Muscle layer of duodenum (tissue), 2 donors: ENCODE measurements around the gene PFKFB4.

Experiments
- H3K27ac ChIP-seq: one replicate; pipeline ENCODE4 v1.7.0; 2013; ENCODE audit warnings: mild to moderate bottlenecking, low read length
- H3K27me3 ChIP-seq: one replicate; pipeline ENCODE4 v1.7.0; 2013; ENCODE audit warnings: low read depth, mild to moderate bottlenecking, control low read depth, low read length
- H3K36me3 ChIP-seq, 2 donors: one replicate each; pipeline ENCODE4 v1.7.0; 2013; ENCODE audit warnings: low read length in 2 of 2, control low read depth in 1 of 2, mild to moderate bottlenecking in 1 of 2; ENCODE audit not compliant: insufficient read depth in 2 of 2, control insufficient read depth in 1 of 2
- H3K4me1 ChIP-seq, 2 donors: one replicate each; pipeline ENCODE4 v1.7.0; 2013; ENCODE audit warnings: low read length in 2 of 2, mild to moderate bottlenecking in 2 of 2, control low read depth in 1 of 2, moderate library complexity in 1 of 2; ENCODE audit not compliant: insufficient read depth in 2 of 2, control insufficient read depth in 1 of 2
- H3K4me3 ChIP-seq, 2 donors: one replicate each; pipeline ENCODE4 v1.7.0; 2013; ENCODE audit warnings: low read length in 2 of 2, low read depth in 1 of 2, mild to moderate bottlenecking in 1 of 2
- H3K9me3 ChIP-seq, 2 donors: one replicate each; pipeline ENCODE4 v1.7.0; 2013; ENCODE audit warnings: low read length in 2 of 2, control low read depth in 1 of 2, mild to moderate bottlenecking in 1 of 2; ENCODE audit not compliant: control insufficient read depth in 1 of 2
- donor health status: healthy.

Gene PFKFB4

GRCh38 chr3:48595526-48596121 lies 39.0 kb upstream of the PFKFB4 start:
- Histone ChIP-seq H3K27ac (peak overlapping the region; percentile 16), H3K4me3 (peak overlapping the region in 1 of 2 donors; percentile 53)

GRCh38 chr3:48595075-48595525 lies 38.5 kb upstream of the PFKFB4 start, which contains the start of gene COL7A1:
Gene COL7A1, minus strand, starts transcription at chr3:48595329. Its CDS starts 170 bp downstream, at chr3:48595159.
- peak within 1 kb of the TSS; percentile 21 to 53 for H3K4me3 ChIP-seq

More at GRCh38 chr3:48595526-48596121, 39.0 kb upstream of the PFKFB4 start:
- Histone ChIP-seq H3K36me3 (peaks cover 30 to 31% of the 10 kb centered on the region in 2 donors), H3K27me3 (peaks cover 4% of the 10 kb centered on the region), H3K9me3 (no peaks in the 10 kb centered on the region), H3K4me1 (peaks cover 13 to 44% of the 10 kb centered on the region in 2 donors)

GRCh38 chr3:48594417-48595049 lies 37.9 kb upstream of the PFKFB4 start:
- peaks cover 13 to 36% of the 10 kb centered on the region in 2 donors for H3K4me1 ChIP-seq
- H3K27ac ChIP-seq = no peak overlapping the region
- H3K36me3 ChIP-seq = peaks cover 20 to 21% of the 10 kb centered on the region in 2 donors
- peaks cover 4% of the 10 kb centered on the region for H3K27me3 ChIP-seq
- peak overlapping the region; percentile 21 to 53 for H3K4me3 ChIP-seq
- no peaks in the 10 kb centered on the region for H3K9me3 ChIP-seq

More at GRCh38 chr3:48595075-48595525, 38.5 kb upstream of the PFKFB4 start, which contains the start of gene COL7A1:
- Histone ChIP-seq H3K27me3 (peaks cover 4% of the 10 kb centered on the region), H3K4me1 (peaks cover 13 to 42% of the 10 kb centered on the region in 2 donors), H3K9me3 (no peaks in the 10 kb centered on the region), H3K36me3 (peaks cover 25 to 26% of the 10 kb centered on the region in 2 donors), H3K27ac (peak within 1 kb of the TSS; percentile 16)

GRCh38 chr3:48593337-48593736 lies 36.7 kb upstream of the PFKFB4 start:
- Histone ChIP-seq H3K36me3 (peaks cover 8 to 10% of the 10 kb centered on the region in 2 donors), H3K27me3 (peaks cover 4% of the 10 kb centered on the region), H3K9me3 (no peaks in the 10 kb centered on the region), H3K4me1 (peaks cover 4 to 24% of the 10 kb centered on the region in 2 donors), H3K27ac (no peak overlapping the region), H3K4me3 (no peak overlapping the region)

- no peaks in the 10 kb centered on the region for H3K9me3 ChIP-seq
- H3K4me1 ChIP-seq = peaks cover 4 to 17% of the 10 kb centered on the region in 2 donors
- H3K36me3 ChIP-seq = peaks cover under 1 to 4% of the 10 kb centered on the region in 2 donors
- H3K27me3 ChIP-seq = peaks cover 4% of the 10 kb centered on the region
- no peak overlapping the region for H3K27ac ChIP-seq
- no peak overlapping the region for H3K4me3 ChIP-seq
Measured at GRCh38 chr3:48592519-48593087, 36.0 kb upstream of the PFKFB4 start.

- peaks cover 0 to 3% of the 10 kb centered on the region in 2 donors for H3K36me3 ChIP-seq
- H3K4me3 ChIP-seq = no peak overlapping the region
- no peak overlapping the region for H3K27ac ChIP-seq
- no peaks in the 10 kb centered on the region for H3K9me3 ChIP-seq
- H3K4me1 ChIP-seq = peaks cover 4 to 16% of the 10 kb centered on the region in 2 donors
- peaks cover 4% of the 10 kb centered on the region for H3K27me3 ChIP-seq
Measured at GRCh38 chr3:48591886-48592518, 35.4 kb upstream of the PFKFB4 start.

GRCh38 chr3:48591436-48591835 lies 34.8 kb upstream of the PFKFB4 start:
- H3K4me3 ChIP-seq = no peak overlapping the region
- H3K27me3 ChIP-seq = peaks cover 4% of the 10 kb centered on the region
- no peak overlapping the region for H3K27ac ChIP-seq
- no peaks in the 10 kb centered on the region for H3K9me3 ChIP-seq
- peaks cover 4 to 16% of the 10 kb centered on the region in 2 donors for H3K4me1 ChIP-seq
- H3K36me3 ChIP-seq = peaks cover 0 to 8% of the 10 kb centered on the region in 2 donors

- Histone ChIP-seq H3K27me3 (no peaks in the 10 kb centered on the region), H3K36me3 (peaks cover 0 to 8% of the 10 kb centered on the region in 2 donors)
Measured at GRCh38 chr3:48588230-48588629, 31.6 kb upstream of the PFKFB4 start.

GRCh38 chr3:48587686-48588085 lies 31.1 kb upstream of the PFKFB4 start:
- no peaks in the 10 kb centered on the region for H3K9me3 ChIP-seq
- no peaks in the 10 kb centered on the region for H3K4me1 ChIP-seq
- H3K36me3 ChIP-seq = peaks cover 0 to 8% of the 10 kb centered on the region in 2 donors
- H3K4me3 ChIP-seq = no peak overlapping the region
- no peaks in the 10 kb centered on the region for H3K27me3 ChIP-seq
- no peak overlapping the region for H3K27ac ChIP-seq

More at GRCh38 chr3:48588230-48588629, 31.6 kb upstream of the PFKFB4 start:
- no peaks in the 10 kb centered on the region for H3K4me1 ChIP-seq
- H3K27ac ChIP-seq = no peak overlapping the region
- H3K4me3 ChIP-seq = no peak overlapping the region
- H3K9me3 ChIP-seq = no peaks in the 10 kb centered on the region

- Histone ChIP-seq H3K9me3 (no peaks in the 10 kb centered on the region), H3K27me3 (no peaks in the 10 kb centered on the region), H3K4me1 (no peaks in the 10 kb centered on the region), H3K36me3 (peaks cover 0 to 8% of the 10 kb centered on the region in 2 donors), H3K4me3 (no peak overlapping the region), H3K27ac (no peak overlapping the region)
Measured at GRCh38 chr3:48585411-48585810, 28.8 kb upstream of the PFKFB4 start.

- H3K4me3 ChIP-seq = no peak overlapping the region
- H3K27me3 ChIP-seq = no peaks in the 10 kb centered on the region
- H3K27ac ChIP-seq = no peak overlapping the region
- peaks cover 0 to 8% of the 10 kb centered on the region in 2 donors for H3K36me3 ChIP-seq
- H3K4me1 ChIP-seq = no peaks in the 10 kb centered on the region
- H3K9me3 ChIP-seq = no peaks in the 10 kb centered on the region
Measured at GRCh38 chr3:48584836-48585235, 28.2 kb upstream of the PFKFB4 start.
